Gastrocnemius medialis (tissue), 4 donors: ENCODE data around the gene MPHOSPH9. TPM values are rescaled to one million over a fixed set of nuclear protein-coding genes. Genes with fewer than 3 reads are reported as not detected.

Experiments
- ATAC-seq, 2 donors: fragments of 150-250 bp; one replicate each; pipeline ENCODE4 v1.9.1; 2016
- DNase-seq, 2 donors: peaks; one replicate each; pipeline ENCODE4 v3.0.0-alpha.2; 2019
- H3K27ac ChIP-seq, 4 donors: fragments of 200-600 bp; sonication (generic); 1 replicate in 1 of 4; 2 replicates in 3 of 4; pipeline ENCODE4 v1.5.1; 2016 to 2018; ENCODE audit warnings: mild to moderate bottlenecking in 2 of 4, moderate library complexity in 1 of 4
- H3K27me3 ChIP-seq, 3 donors: fragments of 200-600 bp; sonication (generic) in 2 of 3; 1 replicate in 1 of 3; 2 replicates in 2 of 3; pipeline versions ENCODE4 v1.5.1 to v1.6.0; 2016 to 2019; ENCODE audit warnings: mild to moderate bottlenecking in 1 of 3, moderate library complexity in 1 of 3
- H3K36me3 ChIP-seq, 2 donors: fragments of 200-600 bp; sonication (generic) in 1 of 2; one replicate each; pipeline ENCODE4 v1.5.1; 2017 to 2018
- H3K4me1 ChIP-seq, 2 donors: fragments of 200-600 bp; sonication (generic) in 1 of 2; one replicate each; pipeline ENCODE4 v1.5.1; 2016 to 2017; ENCODE audit warnings: mild to moderate bottlenecking in 2 of 2
- H3K4me3 ChIP-seq, 4 donors: fragments of 200-600 bp; sonication (generic) in 3 of 4; 1 replicate in 1 of 4; 2 replicates in 3 of 4; pipeline ENCODE4 v1.5.1; 2016 to 2019; ENCODE audit warnings: mild to moderate bottlenecking in 2 of 4
- H3K9me3 ChIP-seq, 3 donors: fragments of 200-600 bp; sonication (generic) in 2 of 3; 1 replicate in 1 of 3; 2 replicates in 2 of 3; pipeline ENCODE4 v1.5.1; 2016 to 2019
- CTCF ChIP-seq, 5 experiments: fragments of 450-650 bp in 3 of 5; fragments of 200-600 bp in 2 of 5; sonication (generic) in 2 of 5; IDR thresholded peaks in 4 of 5; conservative IDR thresholded peaks in 1 of 5; 1 replicate in 4 of 5; 2 replicates in 1 of 5; pipeline ENCODE4 v1.5.1; 2016 to 2019; ENCODE audit warnings: antibody characterized with exemption in 5 of 5, mild to moderate bottlenecking in 3 of 5, moderate library complexity in 3 of 5
- POLR2A ChIP-seq, 2 donors: fragments of 450-650 bp; IDR thresholded peaks; one replicate each; pipeline ENCODE4 v1.6.1; 2017; ENCODE audit warnings: antibody characterized with exemption in 2 of 2, mild to moderate bottlenecking in 2 of 2, moderate library complexity in 2 of 2
- in situ Hi-C, 4 donors: fragments of 200-750 bp; cut with MboI; loops; one replicate each; pipeline versions ENCODE4 v1.15.0 to v1.8.0; 2017; ENCODE audit warnings: low sequenced_read_pairs in 4 of 4
- intact Hi-C: fragments of 100-400 bp; cut with DNase I; formaldehyde crosslinking; loops from one replicate; pipeline ENCODE4 v1.15.1; 2023; ENCODE audit warnings: low total_unique reads
- total RNA-seq, 4 donors: library from RNA; depleted of rRNA; stranded (reverse); fragments of >200 nt; gene quantifications; one replicate each; pipeline versions ENCODE4 v1.1.0 to v1.2.3, GENCODE V29; 2016

The MPHOSPH9 gene
- total RNA-seq, 4 donors from 2014 or later = 8.5 to 35.4 (median 12.7) TPM

DNA sequence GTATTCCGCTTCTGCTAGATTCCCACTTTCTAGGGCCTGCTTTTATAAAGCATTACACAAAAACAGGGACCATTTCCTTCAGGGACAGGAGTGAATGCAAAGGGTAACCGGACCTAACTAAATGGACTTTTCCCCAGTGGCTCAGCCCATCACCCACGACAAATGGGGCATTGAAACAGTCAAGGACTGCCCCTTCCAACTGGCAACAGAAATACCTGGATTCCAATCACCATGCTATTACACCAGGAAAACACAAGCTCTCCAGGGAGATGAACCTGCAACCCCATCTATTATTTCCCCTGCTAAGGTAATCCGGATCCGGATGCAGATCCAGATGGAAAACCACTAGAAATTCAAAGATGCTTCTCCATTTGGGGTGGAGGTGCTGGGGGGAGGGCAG is 1.0 kb downstream of the MPHOSPH9 start:
- H3K27me3 ChIP-seq = no peaks in the 10 kb centered on the region
- intact Hi-C loops (loop anchor here (1.0 to 5.0 kb wide), 5 partner anchors 39 to 257 kb away; partner anchors contain the start of genes ARL6IP4, CDK2AP1, OGFOD2 and SBNO1), in situ Hi-C loops (loop anchor here in 2 of 4 donors (10.0 kb wide), 2 partner anchors 187 to 257 kb away; partner anchors contain the start of gene OGFOD2 (in 1 of the 2))
- no peaks in the 10 kb centered on the region for H3K9me3 ChIP-seq
- peak overlapping the region; percentile 59 to 94 (median 89) for H3K4me3 ChIP-seq
- DNase-seq = no peak
- H3K27ac ChIP-seq = peak overlapping the region; percentile 93 to 99 (median 96)
- TF ChIP-seq CTCF (IDR thresholded peaks at IDR 0.05 in 4 of 5, conservative IDR thresholded peaks at IDR 0.05 in 1 of 5) (no peak), POLR2A (IDR thresholded peaks at IDR 0.05) (no peak)
- peaks cover 25 to 30% of the 10 kb centered on the region in 2 donors for H3K4me1 ChIP-seq
- no peak for ATAC-seq
- peaks cover 0 to 9% of the 10 kb centered on the region in 2 donors for H3K36me3 ChIP-seq

DNA sequence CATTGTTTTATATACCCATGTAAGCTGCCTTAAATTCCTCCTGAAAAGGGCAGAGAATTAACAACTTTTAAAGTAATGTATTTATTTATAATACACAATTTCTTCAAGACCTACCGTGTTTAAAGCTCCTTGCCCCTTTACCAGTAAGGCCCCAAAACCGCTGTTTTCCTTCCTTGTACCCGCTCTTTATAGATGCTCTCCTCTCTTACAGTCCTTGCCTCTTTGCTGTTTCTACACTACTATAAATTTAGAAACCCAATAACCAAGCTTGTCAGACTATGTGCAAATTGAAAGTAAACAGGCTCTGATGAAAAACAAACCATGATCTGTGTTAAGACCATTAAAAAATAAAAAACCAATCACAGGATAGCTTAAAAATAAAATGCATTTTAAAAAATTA is 3.9 kb downstream of the MPHOSPH9 start:
- no peak overlapping the region for H3K4me3 ChIP-seq
- no peaks in the 10 kb centered on the region for H3K36me3 ChIP-seq
- in situ Hi-C loops (no loop called here), intact Hi-C loops (no loop called here)
- ATAC-seq (no peak), DNase-seq (no peak)
- H3K4me1 ChIP-seq = peaks cover 14% of the 10 kb centered on the region in 2 donors
- no peaks in the 10 kb centered on the region for H3K27me3 ChIP-seq
- H3K9me3 ChIP-seq = no peaks in the 10 kb centered on the region
- no peak for TF ChIP-seq CTCF (IDR thresholded peaks at IDR 0.05 in 4 of 5, conservative IDR thresholded peaks at IDR 0.05 in 1 of 5)
- H3K27ac ChIP-seq = no peak overlapping the region

DNA sequence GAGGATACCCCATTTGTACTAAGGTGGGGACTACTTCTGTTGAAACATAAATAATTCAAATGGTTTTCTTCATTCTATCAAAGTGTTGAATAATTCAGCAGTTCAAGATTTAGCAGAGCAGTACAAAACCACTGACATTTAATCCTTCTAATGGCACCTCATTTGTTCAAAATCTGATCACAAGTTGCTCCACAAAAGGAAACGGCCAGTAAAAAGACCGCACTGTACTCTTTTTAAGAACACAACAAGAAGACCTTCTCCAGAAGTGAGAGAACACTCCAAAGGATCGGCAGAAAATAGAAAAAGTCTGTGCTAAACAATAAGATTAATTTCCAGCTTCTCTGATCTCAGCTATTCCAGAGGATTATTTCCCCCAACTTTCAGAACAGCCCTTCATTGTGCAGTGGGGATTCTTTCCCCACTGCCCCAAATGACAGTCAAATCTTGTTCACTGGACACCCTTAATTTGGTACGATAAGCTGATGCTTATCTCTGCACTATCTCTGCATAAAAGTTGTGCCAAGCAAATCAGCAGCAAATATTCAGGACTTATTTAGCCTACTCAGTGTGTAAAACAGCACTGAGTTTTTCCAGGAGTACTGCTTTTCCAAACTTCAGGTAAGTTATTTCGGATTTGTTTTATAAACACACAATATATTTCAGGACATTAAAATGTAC is 5.2 kb downstream of the MPHOSPH9 start:
- in situ Hi-C loops = no loop called here
- DNase-seq (no peak), ATAC-seq (no peak)
- intact Hi-C loops = no loop called here
- TF ChIP-seq CTCF (IDR thresholded peaks at IDR 0.05 in 4 of 5, conservative IDR thresholded peaks at IDR 0.05 in 1 of 5) = no peak
- peaks cover 0 to 2% of the 10 kb centered on the region in 2 donors for H3K36me3 ChIP-seq
- no peaks in the 10 kb centered on the region for H3K27me3 ChIP-seq
- no peaks in the 10 kb centered on the region for H3K9me3 ChIP-seq
- no peak overlapping the region for H3K27ac ChIP-seq
- H3K4me1 ChIP-seq = peaks cover 12 to 13% of the 10 kb centered on the region in 2 donors
- no peak overlapping the region for H3K4me3 ChIP-seq

GRCh38 chr12:123225443-123225842 is 7.5 kb downstream of the MPHOSPH9 start:
- no peak for ATAC-seq
- in situ Hi-C loops (no loop called here), intact Hi-C loops (no loop called here)
- DNase-seq = no peak
- Histone ChIP-seq H3K36me3 (peaks cover 0 to 25% of the 10 kb centered on the region in 2 donors), H3K27ac (no peak overlapping the region), H3K4me1 (no peaks in the 10 kb centered on the region), H3K9me3 (no peaks in the 10 kb centered on the region), H3K27me3 (no peaks in the 10 kb centered on the region), H3K4me3 (no peak overlapping the region)
- TF ChIP-seq CTCF (IDR thresholded peaks at IDR 0.05 in 4 of 5, conservative IDR thresholded peaks at IDR 0.05 in 1 of 5) (no peak), POLR2A (IDR thresholded peaks at IDR 0.05) (no peak)
